ENCODE measurements around the gene JUN. TPM values are rescaled to one million over a fixed set of nuclear protein-coding genes. Genes with fewer than 3 reads are reported as not detected.

JUN gene
- total and polyA plus RNA-seq, 2 of the 4 experiments (the other 2 are of a cell fraction) = 46.6 to 89.1 TPM

Other genes starting within 250 kb of the JUN start
- gene OMA1, start 237.3 kb downstream of the JUN start, total RNA-seq (2012; rRNA removed) = 5.9 and 11.9 TPM in 2 replicates
- gene OMA1, start 237.3 kb downstream of the JUN start, polyA plus RNA-seq (2012; rRNA removed) = 5.2 and 6.4 TPM in 2 replicates
- gene TACSTD2, start 206.8 kb downstream of the JUN start, total RNA-seq (2012; rRNA removed) = not detected in 2 replicates
- not detected in 2 replicates for gene TACSTD2, start 206.8 kb downstream of the JUN start, polyA plus RNA-seq (2012; rRNA removed)
- 9.1 and 17.8 TPM in 2 replicates for gene MYSM1, start 84.0 kb downstream of the JUN start, total RNA-seq (2012; rRNA removed)
- gene MYSM1, start 84.0 kb downstream of the JUN start, polyA plus RNA-seq (2012; rRNA removed) = 10.7 and 15.7 TPM in 2 replicates

Data from IMR-90 (cell line).